Ectodermal cell (in vitro differentiated cells): Measurements from ENCODE around the gene SPECC1.

Experiments
- H3K27ac ChIP-seq: 2 replicates; pipeline ENCODE4 v1.7.0; 2013; ENCODE audit warnings: mild to moderate bottlenecking, low read depth, low read length; ENCODE audit not compliant: insufficient read depth, poor library complexity, severe bottlenecking
- H3K27me3 ChIP-seq: 2 replicates; pipeline ENCODE4 v1.7.0; 2013; ENCODE audit warnings: mild to moderate bottlenecking, low read length; ENCODE audit not compliant: insufficient read depth, control insufficient read depth, poor library complexity, severe bottlenecking
- H3K36me3 ChIP-seq: one replicate; pipeline ENCODE4 v1.7.0; 2013; ENCODE audit warnings: low read length; ENCODE audit not compliant: control insufficient read depth, insufficient read depth
- H3K4me1 ChIP-seq: one replicate; pipeline ENCODE4 v1.7.0; 2013; ENCODE audit warnings: low read length; ENCODE audit not compliant: control insufficient read depth, insufficient read depth
- H3K4me3 ChIP-seq: 2 replicates; pipeline ENCODE4 v1.7.0; 2013; ENCODE audit warnings: low read depth, low read length, control low read depth; ENCODE audit not compliant: insufficient read depth
- H3K9me3 ChIP-seq: 2 replicates; pipeline ENCODE4 v1.7.0; 2013; ENCODE audit warnings: mild to moderate bottlenecking, low read length, moderate library complexity; ENCODE audit not compliant: control insufficient read depth
- WGBS, 2 experiments: methylation state at CpG; one replicate each; pipeline ENCODE4 v1.1.7; 2013; ENCODE audit warnings: missing lambda C conversion rate in 2 of 2; 5-methylcytosine and 5-hydroxymethylcytosine counted together

SPECC1 gene

GRCh38 chr17:20125724-20126123, 116.6 kb downstream of the SPECC1 start:
- H3K9me3 ChIP-seq, result no peaks in the 10 kb centered on the region
- H3K4me1 ChIP-seq, result no peaks in the 10 kb centered on the region
- no peak overlapping the region for H3K4me3 ChIP-seq
- H3K27ac ChIP-seq, result no peak overlapping the region
- no peaks in the 10 kb centered on the region for H3K36me3 ChIP-seq
- no peaks in the 10 kb centered on the region for H3K27me3 ChIP-seq
- WGBS, 2 experiments, result 95 to 96% methylated on average over 6 of the region's 6 CpGs

- Histone ChIP-seq H3K4me1 (no peaks in the 10 kb centered on the region), H3K27me3 (no peaks in the 10 kb centered on the region), H3K36me3 (no peaks in the 10 kb centered on the region), H3K9me3 (no peaks in the 10 kb centered on the region), H3K27ac (no peak overlapping the region), H3K4me3 (no peak overlapping the region)
- WGBS, 2 experiments, result 89 to 91% methylated on average over 6 of the region's 6 CpGs
Observed at GRCh38 chr17:20127360-20128035, 118.3 kb downstream of the SPECC1 start.

GRCh38 chr17:20128036-20128667, 119.0 kb downstream of the SPECC1 start:
- H3K9me3 ChIP-seq, result no peaks in the 10 kb centered on the region
- 84 to 93% methylated on average over 2 to 4 of the region's 4 CpGs for WGBS, 2 experiments
- no peak overlapping the region for H3K27ac ChIP-seq
- no peaks in the 10 kb centered on the region for H3K4me1 ChIP-seq
- H3K36me3 ChIP-seq, result no peaks in the 10 kb centered on the region
- H3K27me3 ChIP-seq, result no peaks in the 10 kb centered on the region
- H3K4me3 ChIP-seq, result no peak overlapping the region

DNA sequence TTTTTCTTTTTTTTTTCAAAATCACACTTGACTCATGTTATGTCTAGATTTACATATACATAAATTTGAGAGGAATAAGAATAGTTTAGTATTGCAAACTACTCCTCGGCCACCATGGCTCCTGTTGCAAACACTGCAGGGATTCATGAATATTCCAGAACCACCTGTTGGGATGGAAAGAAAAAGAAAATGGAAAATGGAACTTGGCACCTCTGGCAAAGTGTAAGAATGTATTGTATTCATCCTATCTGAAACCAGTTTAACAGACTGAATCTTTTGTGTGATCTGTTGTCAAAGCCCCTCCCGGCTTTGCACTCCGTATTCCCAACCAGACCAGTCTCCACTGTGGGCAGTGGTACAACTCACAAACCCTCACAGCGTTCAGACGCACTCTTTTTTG, 124.4 kb downstream of the SPECC1 start:
- WGBS, 2 experiments, result 32 to 45% methylated on average over 5 of the region's 5 CpGs
- H3K36me3 ChIP-seq, result no peaks in the 10 kb centered on the region
- no peaks in the 10 kb centered on the region for H3K9me3 ChIP-seq
- no peak overlapping the region for H3K27ac ChIP-seq
- no peaks in the 10 kb centered on the region for H3K4me1 ChIP-seq
- no peaks in the 10 kb centered on the region for H3K27me3 ChIP-seq
- H3K4me3 ChIP-seq, result no peak overlapping the region

DNA sequence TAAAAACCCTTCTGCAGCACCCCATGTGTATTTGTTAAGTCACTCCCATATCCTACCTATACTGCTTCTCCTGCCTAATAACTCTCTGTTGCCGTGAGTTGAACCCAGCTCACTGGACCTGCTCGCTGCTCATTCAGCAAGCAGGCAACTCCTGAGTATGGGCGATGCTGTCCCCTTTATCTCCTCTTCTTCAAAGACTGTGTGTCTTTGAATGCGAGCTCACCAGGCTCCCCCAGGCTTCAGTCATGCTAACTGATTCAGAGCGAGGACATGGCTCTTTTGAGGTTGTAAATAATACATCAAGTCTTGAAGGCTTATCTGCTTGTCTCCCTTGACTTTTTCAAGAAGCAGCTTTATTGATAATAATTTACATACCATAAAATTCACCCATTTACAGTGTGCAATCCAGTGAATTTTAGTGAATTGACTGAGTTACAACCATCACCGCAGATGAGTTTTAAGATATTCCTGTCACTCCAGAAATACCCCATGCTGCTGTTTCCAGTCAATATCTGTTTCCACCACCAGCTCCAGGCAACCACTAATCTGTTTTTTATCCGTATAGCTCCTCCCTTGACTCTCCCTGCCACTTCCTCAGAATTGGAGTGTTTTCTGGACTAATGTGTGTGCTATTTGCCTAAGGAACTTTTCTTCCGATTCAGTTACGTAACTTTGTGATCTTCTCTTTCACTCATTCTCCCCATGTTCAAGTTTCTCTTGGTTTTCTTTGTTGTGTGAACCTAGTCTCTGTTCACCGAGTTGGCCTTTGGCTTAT, 132.2 kb downstream of the SPECC1 start:
- H3K27ac ChIP-seq, result no peak overlapping the region
- peaks cover 13% of the 10 kb centered on the region for H3K4me1 ChIP-seq
- no peak overlapping the region for H3K4me3 ChIP-seq
- H3K36me3 ChIP-seq, result no peaks in the 10 kb centered on the region
- WGBS, 2 experiments, result 34 to 43% methylated on average over 8 to 10 of the region's 10 CpGs
- no peaks in the 10 kb centered on the region for H3K27me3 ChIP-seq
- no peaks in the 10 kb centered on the region for H3K9me3 ChIP-seq

DNA sequence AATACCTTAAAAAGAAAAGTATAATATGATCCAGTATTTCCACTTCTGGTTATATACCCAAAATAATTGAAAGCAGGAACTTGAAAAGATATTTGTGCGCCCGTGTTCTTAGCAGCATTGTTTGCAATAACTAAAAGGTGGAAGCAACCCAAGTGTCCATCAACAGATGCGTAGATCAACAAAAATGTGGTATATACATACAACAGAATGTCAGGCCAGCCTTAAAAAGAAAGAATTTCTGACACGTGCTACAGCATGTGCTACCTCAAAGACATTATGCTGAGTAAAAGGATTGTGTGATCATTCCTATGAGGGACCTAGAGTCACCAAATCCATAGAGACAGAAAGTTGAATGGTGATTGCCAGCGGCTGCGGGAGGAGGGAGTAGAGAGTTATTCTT, 133.1 kb downstream of the SPECC1 start:
- Histone ChIP-seq H3K36me3 (no peaks in the 10 kb centered on the region), H3K27ac (no peak overlapping the region), H3K27me3 (no peaks in the 10 kb centered on the region), H3K4me1 (peaks cover 13% of the 10 kb centered on the region), H3K9me3 (no peaks in the 10 kb centered on the region), H3K4me3 (no peak overlapping the region)
- WGBS, 2 experiments, result 95 to 98% methylated on average over 6 of the region's 6 CpGs

- Histone ChIP-seq H3K27ac (no peak overlapping the region), H3K27me3 (no peaks in the 10 kb centered on the region), H3K4me3 (no peak overlapping the region)
Observed at GRCh38 chr17:20143740-20144139, 134.6 kb downstream of the SPECC1 start.

GRCh38 chr17:20145567-20145966, 136.4 kb downstream of the SPECC1 start:
- 97 to 100% methylated on average over 1 of the region's 1 CpG for WGBS, 2 experiments
- no peak overlapping the region for H3K27ac ChIP-seq
- H3K4me3 ChIP-seq, result no peak overlapping the region
- no peaks in the 10 kb centered on the region for H3K36me3 ChIP-seq
- peaks cover 13% of the 10 kb centered on the region for H3K4me1 ChIP-seq
- no peaks in the 10 kb centered on the region for H3K27me3 ChIP-seq
- no peaks in the 10 kb centered on the region for H3K9me3 ChIP-seq

More at GRCh38 chr17:20143740-20144139, 134.6 kb downstream of the SPECC1 start:
- WGBS, 2 experiments, result 85 to 86% methylated on average over 6 to 8 of the region's 8 CpGs
- no peaks in the 10 kb centered on the region for H3K36me3 ChIP-seq
- H3K4me1 ChIP-seq, result peaks cover 13% of the 10 kb centered on the region
- H3K9me3 ChIP-seq, result no peaks in the 10 kb centered on the region

DNA sequence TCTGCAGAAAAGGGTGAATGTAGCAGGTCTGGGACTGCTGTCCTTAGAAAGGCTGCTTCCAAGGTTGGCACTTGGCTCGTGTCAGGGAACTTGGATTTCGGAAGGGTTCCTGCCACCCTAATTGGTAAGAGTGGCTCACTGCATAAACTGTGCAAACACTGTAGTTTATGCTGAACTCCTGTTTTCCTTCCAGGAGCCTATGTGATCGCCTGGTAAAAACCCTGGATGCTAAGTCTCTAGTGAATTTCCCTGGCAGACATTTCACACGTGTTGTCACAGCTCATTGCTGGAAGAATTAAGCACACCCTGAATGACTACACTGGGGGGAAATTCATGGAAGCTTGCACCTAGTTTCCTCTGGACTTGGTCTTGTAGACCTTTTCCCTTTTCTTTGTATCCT, 140.1 kb downstream of the SPECC1 start:
- Histone ChIP-seq H3K4me3 (no peak overlapping the region), H3K36me3 (no peaks in the 10 kb centered on the region), H3K9me3 (no peaks in the 10 kb centered on the region), H3K27me3 (peaks cover 5% of the 10 kb centered on the region), H3K4me1 (no peaks in the 10 kb centered on the region), H3K27ac (no peak overlapping the region)
- 89 to 90% methylated on average over 4 of the region's 4 CpGs for WGBS, 2 experiments

DNA sequence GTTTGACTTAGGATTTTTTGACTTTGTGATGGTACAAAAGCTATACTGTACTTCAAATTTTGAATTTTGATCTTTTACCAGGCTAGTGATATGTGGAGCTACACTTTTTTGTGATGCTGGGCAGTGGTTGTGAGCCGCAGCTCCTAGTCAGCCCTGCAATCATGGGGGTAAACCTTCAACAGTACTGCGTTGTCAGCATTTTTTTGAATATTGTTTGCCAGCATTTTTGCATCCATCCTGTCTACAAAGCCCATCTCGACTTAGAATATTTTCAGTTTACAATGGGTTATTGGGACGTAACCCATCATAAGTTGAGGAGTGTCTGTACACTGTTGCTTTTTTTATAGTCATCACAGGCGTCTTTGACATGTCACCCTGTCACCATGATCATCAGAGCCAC, 142.0 kb downstream of the SPECC1 start:
- Histone ChIP-seq H3K27ac (no peak overlapping the region), H3K4me3 (no peak overlapping the region), H3K36me3 (no peaks in the 10 kb centered on the region), H3K27me3 (peaks cover 17% of the 10 kb centered on the region), H3K9me3 (no peaks in the 10 kb centered on the region), H3K4me1 (peaks cover 3% of the 10 kb centered on the region)
- WGBS, 2 experiments, result 93 to 94% methylated on average over 5 of the region's 5 CpGs
